Mucosa of descending colon (tissue), 3 donors: ENCODE data around the gene ZNF629. TPM values are rescaled to one million over a fixed set of nuclear protein-coding genes. Genes with fewer than 3 reads are reported as not detected.

ENCODE experiments used
- ATAC-seq: fragments of 200-7000 bp; cut with Tn5 transposase; one replicate; pipeline ENCODE4 v1.9.1; 2020; ENCODE audit warnings: mild to moderate bottlenecking, moderate library complexity
- DNase-seq, 3 donors: peaks; one replicate each; pipeline ENCODE4 v3.0.0-alpha.2; 2020
- H3K36me3 ChIP-seq: fragments of 200-600 bp; one replicate; pipeline ENCODE4 v1.8.0; 2021; ENCODE audit warnings: low read depth, mild to moderate bottlenecking
- H3K4me1 ChIP-seq: fragments of 200-600 bp; one replicate; pipeline ENCODE4 v1.8.0; 2021; ENCODE audit warnings: low read depth, mild to moderate bottlenecking
- H3K4me3 ChIP-seq: fragments of 200-600 bp; one replicate; pipeline ENCODE4 v1.8.0; 2021; ENCODE audit warnings: mild to moderate bottlenecking
- H3K9me3 ChIP-seq: fragments of 200-600 bp; one replicate; pipeline ENCODE4 v1.8.0; 2021; ENCODE audit warnings: mild to moderate bottlenecking
- CTCF ChIP-seq: fragments of 200-600 bp; IDR thresholded peaks from one replicate; pipeline ENCODE4 v1.8.0; 2022; ENCODE audit warnings: antibody characterized with exemption, mild to moderate bottlenecking
- intact Hi-C, 2 donors: fragments of 100-400 bp; cut with DNase I in 1 of 2; cut with micrococcal nuclease in 1 of 2; formaldehyde crosslinking; loops; one replicate each; pipeline versions ENCODE4 v1.11.0 to v1.11.1; 2022; cut with DNase I, micrococcal nuclease
- total RNA-seq, 3 donors: library from RNA; stranded (reverse); fragmentation: NEBNext Ultra II Directional in 2 of 3; extraction: Animal tissue kit (Norgen Biotek cat#: 25700) in 2 of 3; gene quantifications; one replicate each; pipeline versions ENCODE4 v1.2.1 to v1.2.4, GENCODE V29; 2021 to 2023
- donor health status: DM: no; HTN: no; CAD: no; lungs with moderate emphysema.
- donor health status: DM: no; HTN: no; CAD: no.
- donor health status: DM: no; HTN: yes; CAD: no.

Gene ZNF629
- total RNA-seq, 3 donors from 2014 or later, result 13.4 to 14.9 (median 14.6) TPM

- Histone ChIP-seq H3K4me3 (no peak overlapping the region), H3K9me3 (no peaks in the 10 kb centered on the region), H3K36me3 (no peaks in the 10 kb centered on the region), H3K4me1 (peaks cover 27% of the 10 kb centered on the region)
- no peak for TF ChIP-seq CTCF
- ATAC-seq (no peak), DNase-seq (no peak)
- intact Hi-C loops, result no loop called here
Observed at GRCh38 chr16:30779596-30779995, 7.4 kb downstream of the ZNF629 start.

- Histone ChIP-seq H3K9me3 (no peaks in the 10 kb centered on the region), H3K4me1 (peaks cover 29% of the 10 kb centered on the region), H3K4me3 (no peak overlapping the region), H3K36me3 (no peaks in the 10 kb centered on the region)
- ATAC-seq (no peak), DNase-seq (no peak)
- no peak for TF ChIP-seq CTCF
- intact Hi-C loops, result no loop called here
Observed at GRCh38 chr16:30778549-30779244, 8.3 kb downstream of the ZNF629 start.

GRCh38 chr16:30777591-30778297, 9.3 kb downstream of the ZNF629 start:
- no peak for ATAC-seq
- H3K4me3 ChIP-seq, result no peak overlapping the region
- H3K9me3 ChIP-seq, result no peaks in the 10 kb centered on the region
- H3K4me1 ChIP-seq, result peaks cover 29% of the 10 kb centered on the region
- intact Hi-C loops, result no loop called here
- no peak for TF ChIP-seq CTCF
- no peaks in the 10 kb centered on the region for H3K36me3 ChIP-seq
- no peak for DNase-seq

- intact Hi-C loops, result no loop called here
- ATAC-seq, result peak; percentile 86
- Histone ChIP-seq H3K36me3 (peaks cover 4% of the 10 kb centered on the region), H3K9me3 (no peaks in the 10 kb centered on the region), H3K4me1 (peaks cover 29% of the 10 kb centered on the region), H3K4me3 (peak overlapping the region; percentile 50)
- no peak for TF ChIP-seq CTCF
- peak; percentile 87 to 88 (median 88) for DNase-seq
Observed at GRCh38 chr16:30775392-30776188, 11.4 kb downstream of the ZNF629 start.

GRCh38 chr16:30775131-30775391, 11.9 kb downstream of the ZNF629 start:
- intact Hi-C loops, result no loop called here
- peak overlapping the region; percentile 50 for H3K4me3 ChIP-seq

More at GRCh38 chr16:30775131-30775391, 11.9 kb downstream of the ZNF629 start:
- H3K36me3 ChIP-seq, result peaks cover 4% of the 10 kb centered on the region
- no peaks in the 10 kb centered on the region for H3K9me3 ChIP-seq
- DNase-seq (no peak), ATAC-seq (no peak)
- peaks cover 29% of the 10 kb centered on the region for H3K4me1 ChIP-seq
- no peak for TF ChIP-seq CTCF
